K562 (cell line): Measurements from ENCODE around the gene NQO2. TPM values are rescaled to one million over a fixed set of nuclear protein-coding genes. Genes with fewer than 3 reads are reported as not detected.

Source experiments
- ATF3 ChIP-seq, 2 experiments: fragments of 450-650 bp in 1 of 2; sonication (generic) in 1 of 2; formaldehyde crosslinking in 1 of 2; IDR thresholded peaks in 1 of 2; conservative IDR thresholded peaks in 1 of 2; 2 replicates each; pipeline versions ENCODE4 v1.6.1 to v1.8.1; 2016 to 2023; ENCODE audit warnings: mild to moderate bottlenecking in 2 of 2, moderate library complexity in 2 of 2, inconsistent platforms in 1 of 2, missing genetic modification reagents in 1 of 2
- BRCA1 ChIP-seq, 2 experiments: fragments of 450-650 bp in 1 of 2; sonication (generic) in 1 of 2; formaldehyde crosslinking in 1 of 2; IDR thresholded peaks; 2 replicates each; pipeline versions ENCODE4 v1.5.0 to v1.6.1; 2017 to 2020; ENCODE audit warnings: mild to moderate bottlenecking in 1 of 2, missing genetic modification reagents in 1 of 2
- CCAR2 ChIP-seq: fragments of 200-400 bp; formaldehyde crosslinking; IDR thresholded peaks from 2 replicates; pipeline ENCODE4 v1.6.1; 2017; ENCODE audit warnings: mild to moderate bottlenecking, low read depth, low read length
- CREB1 ChIP-seq, 2 experiments: sonication (generic) in 1 of 2; formaldehyde crosslinking in 1 of 2; IDR thresholded peaks; 2 replicates each; pipeline versions ENCODE4 v1.6.1 to v1.8.0; 2012 to 2022; ENCODE audit warnings: inconsistent platforms in 1 of 2, mild to moderate bottlenecking in 1 of 2, missing genetic modification reagents in 1 of 2, moderate library complexity in 1 of 2
- CREB3 ChIP-seq: fragments of 450-650 bp; conservative IDR thresholded peaks from 2 replicates; pipeline ENCODE4 v1.6.1; 2016; ENCODE audit warnings: missing genetic modification characterization, low read depth, mild to moderate bottlenecking, missing compliant biosample characterization, moderate library complexity
- ETV1 ChIP-seq: fragments of 450-650 bp; conservative IDR thresholded peaks from 2 replicates; pipeline ENCODE4 v1.6.1; 2016; ENCODE audit warnings: missing genetic modification characterization, control low read depth, low read depth, missing compliant biosample characterization
- GTF2B ChIP-seq: IDR thresholded peaks from 2 replicates; pipeline ENCODE4 v1.6.1; 2011; ENCODE audit not compliant: insufficient read length; ENCODE audit errors: extremely low read depth
- HNRNPK ChIP-seq: fragments of 200-400 bp; formaldehyde crosslinking; IDR thresholded peaks from one replicate; pipeline ENCODE4 v1.6.1; 2018; ENCODE audit warnings: mild to moderate bottlenecking, low read depth, low read length; ENCODE audit not compliant: poor library complexity, severe bottlenecking
- MCM3 ChIP-seq: fragments of 450-650 bp; IDR thresholded peaks from 2 replicates; pipeline ENCODE4 v1.6.1; 2016
- MIER1 ChIP-seq: fragments of 450-650 bp; IDR thresholded peaks from 2 replicates; pipeline ENCODE4 v1.6.1; 2016; ENCODE audit warnings: antibody characterized with exemption, mild to moderate bottlenecking, low read depth
- NCOA1 ChIP-seq: fragments of 450-650 bp; IDR thresholded peaks from 2 replicates; pipeline ENCODE4 v1.6.1; 2016; ENCODE audit warnings: low read depth
- NCOR1 ChIP-seq: fragments of 450-650 bp; IDR thresholded peaks from 2 replicates; pipeline ENCODE4 v1.6.1; 2016; ENCODE audit warnings: mild to moderate bottlenecking, moderate library complexity
- NRF1 ChIP-seq, 2 experiments: fragments of 450-650 bp; IDR thresholded peaks in 1 of 2; conservative IDR thresholded peaks in 1 of 2; 2 replicates each; pipeline ENCODE4 v1.6.1; 2014; ENCODE audit warnings: mild to moderate bottlenecking in 2 of 2
- POLR3G ChIP-seq: IDR thresholded peaks from 2 replicates; pipeline ENCODE4 v1.6.1; 2011; ENCODE audit not compliant: insufficient read length, insufficient replicate concordance; ENCODE audit errors: extremely low read depth
- PRPF4 ChIP-seq: fragments of 200-400 bp; formaldehyde crosslinking; IDR thresholded peaks from one replicate; pipeline ENCODE4 v1.6.1; 2017; ENCODE audit warnings: low read length, low read depth, mild to moderate bottlenecking; ENCODE audit not compliant: insufficient read depth, poor library complexity, severe bottlenecking
- SIN3B ChIP-seq: fragments of 450-650 bp; IDR thresholded peaks from 2 replicates; pipeline ENCODE4 v1.6.1; 2017; ENCODE audit warnings: low read depth, mild to moderate bottlenecking, moderate library complexity
- SLC30A9 ChIP-seq: fragments of 250-450 bp; sonication (Bioruptor Pico); IDR thresholded peaks from 2 replicates; pipeline ENCODE4 v1.8.0; 2022; ENCODE audit warnings: mild to moderate bottlenecking, moderate library complexity
- SOX6 ChIP-seq: fragments of 450-650 bp; IDR thresholded peaks from 2 replicates; pipeline ENCODE4 v1.6.1; 2014; ENCODE audit warnings: mild to moderate bottlenecking
- SUPT5H ChIP-seq: fragments of 450-650 bp; IDR thresholded peaks from 2 replicates; pipeline ENCODE4 v1.6.1; 2016
- TCF7L2 ChIP-seq: fragments of 150-350 bp; IDR thresholded peaks from 2 replicates; pipeline ENCODE4 v1.6.1; 2016; ENCODE audit warnings: low read depth, mild to moderate bottlenecking, low read length, moderate library complexity
- TCFL5 ChIP-seq: fragments of 250-450 bp; sonication (Bioruptor Pico); conservative IDR thresholded peaks from 2 replicates; pipeline ENCODE4 v1.6.1; 2021; ENCODE audit warnings: mild to moderate bottlenecking, moderate library complexity, matching md5 sums
- ZBTB2 ChIP-seq: fragments of 450-650 bp; IDR thresholded peaks from 2 replicates; pipeline ENCODE4 v1.6.1; 2016; ENCODE audit warnings: antibody characterized with exemption
- ZNF121 ChIP-seq: sonication (generic); formaldehyde crosslinking; conservative IDR thresholded peaks from 2 replicates; pipeline ENCODE4 v1.8.0; 2022; ENCODE audit warnings: missing genetic modification reagents
- ZNF586 ChIP-seq: fragments of 450-650 bp; formaldehyde crosslinking; conservative IDR thresholded peaks from 2 replicates; pipeline ENCODE4 v1.4.0; 2020; ENCODE audit warnings: mild to moderate bottlenecking, moderate library complexity
- polyA plus RNA-seq, 8 experiments: library from polyadenylated mRNA; depleted of rRNA in 4 of 8; stranded (reverse) in 5 of 8; unstranded in 3 of 8; fragments of >200 nt; fragmentation: Nextera tagmentation in 2 of 8; fragmentation: Illumina TruSeq in 1 of 8; extraction: Ambion mirVana in 2 of 8; extraction: Trizol in 1 of 8; gene quantifications; 2 replicates each; pipeline versions ENCODE4 v1.2.1 to v1.2.3, GENCODE V29; 2011 to 2014; ENCODE audit warnings: inconsistent platforms in 1 of 8, missing spikeins in 1 of 8
- total RNA-seq, 7 experiments: library from RNA; depleted of rRNA in 6 of 7; stranded (reverse); fragments of >200 nt in 6 of 7; fragmentation: Illumina TruSeq in 2 of 7; extraction: Trizol in 2 of 7; gene quantifications; 2 replicates each; pipeline versions ENCODE4 v1.2.1 to v1.2.3, GENCODE V29; 2011 to 2021; ENCODE audit warnings: low replicate concordance in 1 of 7

Gene NQO2
- total and polyA plus RNA-seq, 9 of the 15 experiments (the other 6 are each of a cell fraction or from before 2014, with no cell fraction given) = 54.6 to 214 (median 116) TPM

GRCh38 chr6:2971420-2972218 is 28.1 kb upstream of the NQO2 start, which contains the start of gene SERPINB6 (continued):
- TF ChIP-seq ATF3 (IDR thresholded peaks at IDR 0.05) (peak; percentile 76; the same call in 1 of the 2 replicates), ATF3 (CRISPR knock-in tag; conservative IDR thresholded peaks at IDR 0.05) (no peak), MIER1 (0 out of 2 replicates have a peak, but pooled peaks have one; percentile 27), ETV1 (tag) (no peak), CREB3 (peak; percentile 80; the same call in 1 of the 2 replicates), SOX6 (peak; percentile 36; the same call in 1 of the 2 replicates), SIN3B (no peak), SUPT5H (peak; percentile 59), GTF2B (no peak), POLR3G (no peak), MCM3 (no peak), BRCA1 (IDR thresholded peaks at IDR 0.05) (no peak), BRCA1 (CRISPR knock-in tag; IDR thresholded peaks at IDR 0.05) (no peak), CREB1 (IDR thresholded peaks at IDR 0.05) (no peak), CREB1 (CRISPR knock-in tag; IDR thresholded peaks at IDR 0.05) (peak; percentile 40; the same call in 1 of the 2 replicates), NCOR1 (no peak), HNRNPK (no peak), SLC30A9 (CRISPR knock-in tag) (no peak), TCFL5 (CRISPR knock-in tag) (0 out of 2 replicates have a peak, but pooled peaks have one; percentile 71), ZNF121 (CRISPR knock-in tag) (no peak), PRPF4 (no peak), ZBTB2 (peak; percentile 45; the same call in 1 of the 2 replicates), CCAR2 (no peak), TCF7L2 (no peak), ZNF586 (peak; percentile 51; the same call in 1 of the 2 replicates), NRF1 (conservative IDR thresholded peaks at IDR 0.05 in 1 of 2, IDR thresholded peaks at IDR 0.05 in 1 of 2) (0 out of 4 replicates have a peak, but pooled peaks of 1 of the 2 experiments have one; percentile 12), NCOA1 (no peak)
